ENCODE measurements around the gene RFX4.

Gene RFX4

DNA sequence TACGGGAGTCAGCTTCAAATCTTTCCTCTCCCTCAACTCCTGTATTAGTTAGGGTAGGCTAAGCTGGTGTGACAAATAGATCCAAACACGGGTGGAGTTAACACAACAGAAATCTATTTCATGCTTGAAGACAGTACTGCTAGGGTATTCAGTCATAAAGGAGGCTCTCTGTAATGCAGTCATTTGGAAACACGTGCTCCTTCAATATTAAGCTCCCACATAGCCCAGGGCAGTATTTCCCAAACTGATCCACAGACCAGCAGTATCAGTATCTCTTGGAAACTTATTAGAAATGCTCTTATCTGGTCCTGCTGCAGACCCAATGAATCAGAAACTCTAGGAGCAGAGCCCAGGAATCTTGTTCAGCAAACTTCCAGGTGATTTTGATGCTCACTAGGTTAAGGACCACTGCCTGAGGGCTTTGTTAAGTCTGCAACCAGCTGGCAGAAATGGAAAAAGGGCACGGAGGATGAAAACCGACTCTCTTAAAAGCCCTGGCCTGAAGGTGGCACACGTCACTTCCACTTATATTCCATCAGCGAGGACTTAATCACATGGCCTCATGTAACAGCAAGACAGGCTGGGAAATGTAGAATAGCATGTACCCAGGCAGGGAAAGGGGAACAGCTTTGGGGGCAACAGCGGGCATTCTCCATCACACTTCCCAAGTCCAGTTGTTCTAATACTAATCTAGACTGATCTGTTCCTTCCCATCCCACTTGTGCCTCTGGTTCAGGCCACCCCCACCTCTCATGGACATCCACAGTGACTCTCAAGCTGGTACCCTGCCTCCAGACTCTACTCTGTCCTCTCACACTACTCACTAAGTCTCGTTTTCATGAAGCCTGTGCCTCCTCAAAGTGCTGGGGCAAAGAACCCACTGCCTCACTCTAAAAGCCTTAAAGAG is 153.5 kb downstream of the RFX4 start:
- DNase-seq: no peak

DNA sequence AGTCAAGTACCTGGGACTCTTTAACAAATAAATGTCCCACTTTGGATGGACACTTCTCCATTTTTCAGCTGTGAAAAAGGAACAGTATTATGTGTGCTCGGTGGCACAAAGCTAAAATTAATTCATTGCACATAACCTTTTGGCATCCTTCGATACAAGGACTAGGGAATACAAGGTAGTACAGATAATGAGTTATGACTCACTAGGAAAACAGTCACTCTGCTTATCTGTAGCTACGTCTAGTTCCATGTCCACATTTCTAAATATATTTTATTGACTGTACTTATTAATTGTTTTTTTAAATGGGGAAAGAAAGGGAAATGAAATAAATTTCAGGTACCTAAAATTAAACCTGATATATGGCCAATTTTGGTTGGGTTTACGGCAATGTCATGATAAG is 156.5 kb downstream of the RFX4 start:
- no peak for DNase-seq

DNA sequence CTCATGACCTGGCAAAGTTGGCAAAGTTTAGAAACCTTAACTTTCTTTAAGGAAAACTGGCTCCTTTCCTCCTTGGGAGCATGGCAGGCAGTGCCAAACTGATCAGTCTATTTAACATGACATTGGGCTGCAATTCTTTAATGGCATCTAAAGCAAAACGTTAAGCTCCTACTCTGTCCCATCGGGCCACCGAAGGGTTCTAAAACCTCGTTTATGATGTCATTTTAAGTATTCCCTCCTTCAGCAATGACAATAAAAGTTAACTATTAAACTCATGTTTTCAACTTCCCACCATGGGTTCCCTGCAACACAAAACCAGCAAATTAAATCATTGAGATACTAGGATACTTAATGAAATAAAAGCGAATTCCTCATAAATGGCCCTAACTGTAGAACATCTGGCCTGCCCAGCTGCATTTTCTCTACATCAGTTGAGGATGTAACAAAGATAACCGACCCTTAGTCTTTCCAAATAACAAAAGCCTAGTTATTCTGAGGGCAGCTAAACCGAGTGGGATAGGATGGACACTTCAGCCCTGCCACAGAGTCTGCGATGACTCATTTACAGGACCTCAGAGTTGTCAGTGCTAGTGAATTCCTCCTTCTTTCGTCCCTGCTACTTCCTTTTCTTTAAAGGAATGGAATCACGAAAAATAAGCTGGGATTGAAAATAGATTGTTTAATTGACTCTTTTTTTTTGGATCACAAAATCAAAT is 157.2 kb downstream of the RFX4 start:
- DNase-seq: no peak

DNA sequence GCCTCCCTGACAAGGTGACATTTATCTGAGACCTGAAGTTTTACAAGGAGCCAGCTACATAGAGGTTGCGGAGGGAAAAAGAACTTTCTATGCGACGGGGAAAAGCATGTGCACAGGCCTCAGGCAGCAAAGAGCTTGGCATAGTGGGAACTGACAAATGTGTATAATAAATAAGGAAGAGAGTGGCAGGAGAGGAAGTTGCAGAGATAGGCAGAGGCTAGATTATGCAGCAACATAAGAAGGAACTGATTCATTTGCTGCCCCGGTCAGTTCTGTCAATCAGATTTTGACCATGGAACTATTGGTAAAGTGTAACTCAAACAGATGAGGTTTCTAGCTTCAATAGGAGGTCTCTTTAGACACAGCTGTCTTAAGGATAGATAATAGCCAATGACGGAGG is 158.0 kb downstream of the RFX4 start:
- DNase-seq: no peak

DNA sequence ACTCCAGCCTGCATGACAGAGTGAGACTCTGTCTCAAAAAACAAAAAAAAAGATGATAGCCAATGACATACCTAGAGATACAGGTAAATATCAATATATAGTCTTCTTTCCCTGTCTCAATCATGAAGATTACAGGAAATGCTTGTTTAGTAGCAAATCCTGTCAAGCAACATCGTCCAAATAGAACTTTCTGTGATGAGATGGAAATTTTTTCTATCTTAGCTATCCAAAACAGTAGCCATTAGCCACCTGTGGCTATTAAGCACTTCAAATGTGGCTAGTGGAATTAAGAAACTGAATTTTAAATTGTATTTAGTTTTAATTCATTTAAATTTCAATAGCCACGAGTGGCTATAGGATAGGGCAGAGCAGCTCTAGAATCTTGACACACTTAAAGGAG is 158.4 kb downstream of the RFX4 start:
- no peak for DNase-seq

DNA sequence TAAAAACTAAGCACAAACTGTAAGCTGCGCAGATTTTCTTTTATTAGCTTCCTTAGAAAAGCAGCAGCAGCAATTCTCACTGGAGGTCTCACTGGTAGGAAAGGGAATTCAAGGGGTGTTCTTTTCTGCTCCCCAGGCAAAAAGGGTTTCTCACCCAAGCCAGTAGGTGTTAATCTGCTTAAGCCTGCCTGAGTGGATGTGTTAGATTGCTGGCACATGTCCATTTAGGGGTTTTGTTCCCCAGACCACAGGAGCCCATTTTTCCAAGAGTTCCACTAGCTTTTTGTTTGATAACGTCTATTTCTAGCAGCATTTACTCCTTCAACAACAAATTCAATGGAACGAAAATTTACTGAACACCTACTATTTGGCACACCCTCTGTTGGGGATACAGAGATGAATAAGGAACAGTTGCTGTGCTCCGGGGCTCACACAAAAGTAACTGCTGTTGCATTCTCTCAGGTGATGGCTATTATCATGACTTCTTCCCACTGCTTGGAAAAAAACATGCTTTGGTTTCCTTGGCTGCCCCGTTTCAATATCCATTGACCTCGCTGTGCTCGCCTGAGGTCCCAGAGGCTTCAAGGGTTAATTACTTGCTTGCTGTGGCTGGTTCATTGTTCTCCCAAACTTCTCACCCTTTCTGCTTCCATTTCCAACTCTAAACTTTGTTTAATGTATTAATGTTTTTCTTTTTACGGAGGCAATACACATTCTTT is 160.6 kb downstream of the RFX4 start:
- DNase-seq: no peak

DNA sequence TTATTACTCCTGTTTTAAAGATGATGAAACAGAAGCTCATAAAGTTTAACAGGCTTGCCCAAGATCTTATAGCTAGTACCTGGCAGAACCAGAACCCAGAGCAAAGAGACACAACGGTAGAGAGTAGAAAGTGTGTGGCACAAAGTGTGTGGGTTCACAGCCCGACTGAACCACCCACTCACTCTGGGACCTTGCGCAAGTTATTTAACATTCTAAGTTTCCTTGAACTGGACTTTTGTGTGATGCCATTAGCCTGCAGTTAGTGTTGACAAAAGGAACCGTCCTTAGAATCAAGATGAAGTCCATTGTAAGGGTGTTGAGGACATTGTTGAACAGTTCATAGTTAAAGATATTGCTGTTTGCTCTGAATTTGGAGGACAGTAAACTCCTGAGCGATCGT is 161.8 kb downstream of the RFX4 start:
- DNase-seq: no peak

DNA sequence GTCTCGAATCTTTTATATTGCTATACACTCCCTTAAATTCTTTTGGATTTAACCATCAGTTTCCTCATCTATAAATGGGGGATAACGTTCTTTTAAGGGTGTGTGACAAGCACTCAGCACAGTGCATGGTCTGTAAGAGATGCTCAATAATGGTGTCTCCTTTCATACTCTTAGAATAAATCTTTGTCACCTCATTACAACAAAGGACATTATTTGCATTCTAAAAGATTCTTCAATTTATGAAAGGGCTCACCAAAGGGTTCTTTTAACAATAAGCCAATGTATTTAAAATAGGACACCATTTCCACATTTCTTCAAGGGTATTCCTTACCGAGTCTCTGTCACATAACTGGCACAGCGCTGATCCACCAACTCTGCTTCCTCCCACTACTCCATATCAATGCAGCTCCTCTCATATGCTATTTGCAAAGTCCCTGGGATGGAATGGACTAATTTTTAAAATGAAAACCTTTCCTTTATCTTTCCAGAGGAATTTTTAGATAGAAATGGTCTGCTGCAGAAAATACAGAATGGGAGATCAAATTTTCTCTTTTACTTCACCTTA is 162.5 kb downstream of the RFX4 start:
- no peak for DNase-seq

DNA sequence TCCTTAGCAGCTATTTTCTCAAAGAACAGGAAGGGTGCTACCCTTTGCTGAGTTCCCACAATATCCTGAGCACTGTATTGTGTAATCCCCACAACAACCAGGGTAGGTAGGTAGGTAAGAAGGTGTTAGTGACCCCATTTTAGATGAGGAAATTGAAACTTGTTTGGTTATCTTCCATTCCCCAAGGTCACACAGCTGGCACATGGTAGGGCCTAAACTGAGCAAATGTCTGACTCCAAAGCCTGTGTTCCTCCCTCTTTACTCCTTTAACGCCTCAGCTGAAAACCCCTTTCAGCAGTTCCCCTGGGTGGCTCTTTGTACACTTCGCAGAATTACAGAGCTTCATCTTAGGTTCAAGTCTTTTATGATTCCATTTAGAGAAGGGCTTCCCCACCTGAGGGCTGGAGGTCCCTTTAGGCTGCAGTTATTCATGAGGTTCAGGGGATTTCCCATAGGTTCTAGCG is 165.2 kb downstream of the RFX4 start:
- no peak for DNase-seq

DNA sequence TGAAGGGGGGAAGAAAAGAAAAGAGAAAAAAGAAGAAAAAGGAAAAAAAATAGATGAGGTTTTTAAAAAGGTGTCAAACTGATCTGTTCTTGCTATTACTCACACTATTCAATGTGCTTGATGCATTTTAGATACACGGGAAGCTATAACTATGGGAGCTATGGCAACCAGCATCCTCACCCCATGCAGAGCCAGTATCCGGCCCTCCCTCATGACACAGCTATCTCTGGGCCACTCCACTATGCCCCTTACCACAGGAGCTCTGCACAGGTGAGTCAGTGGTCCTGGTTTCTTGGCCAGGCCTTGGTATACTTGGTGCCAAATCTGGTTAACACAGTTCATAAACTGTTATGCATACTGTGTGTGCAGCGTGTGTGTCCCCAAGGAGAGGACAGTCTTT is 167.7 kb downstream of the RFX4 start:
- DNase-seq: no peak

DNA sequence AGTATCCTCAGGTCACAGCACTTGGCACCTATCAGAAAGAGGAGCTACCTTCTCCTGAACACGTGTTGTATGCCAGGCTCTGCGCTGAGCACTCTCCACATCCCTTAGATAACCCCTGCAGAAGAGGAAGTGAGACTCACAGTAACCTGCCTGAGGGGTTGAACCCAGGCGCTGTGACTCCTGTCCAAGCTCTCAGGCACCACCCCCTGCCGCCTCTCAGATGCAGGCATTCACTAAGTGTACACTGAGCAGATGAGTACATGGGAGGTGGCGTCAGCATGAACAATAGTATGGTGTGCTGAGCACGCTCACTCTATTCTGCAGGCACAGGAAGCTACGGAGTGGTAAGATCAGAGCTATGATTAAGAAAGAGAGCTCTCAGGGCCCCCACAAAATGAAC is 170.7 kb downstream of the RFX4 start:
- DNase-seq: no peak

DNA sequence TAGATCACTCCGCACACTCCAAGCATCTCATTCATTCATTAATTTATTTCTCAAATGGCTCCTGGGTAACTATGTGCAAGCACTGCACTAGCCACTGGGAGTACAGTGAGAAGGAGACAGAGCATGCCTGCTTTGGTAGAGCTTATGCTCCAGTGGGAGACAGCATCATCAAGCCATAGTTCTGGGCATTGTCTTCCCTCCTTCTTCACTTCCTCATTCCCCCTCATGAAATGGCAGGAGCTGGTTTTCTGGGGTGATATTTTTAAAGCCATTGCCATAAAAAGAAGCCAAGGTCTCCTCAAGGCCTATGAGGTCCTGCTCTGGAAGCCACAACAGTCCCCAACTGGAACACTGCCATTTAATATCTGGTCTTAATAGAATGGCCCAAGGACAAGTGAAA is 171.5 kb downstream of the RFX4 start:
- DNase-seq: no peak

DNA sequence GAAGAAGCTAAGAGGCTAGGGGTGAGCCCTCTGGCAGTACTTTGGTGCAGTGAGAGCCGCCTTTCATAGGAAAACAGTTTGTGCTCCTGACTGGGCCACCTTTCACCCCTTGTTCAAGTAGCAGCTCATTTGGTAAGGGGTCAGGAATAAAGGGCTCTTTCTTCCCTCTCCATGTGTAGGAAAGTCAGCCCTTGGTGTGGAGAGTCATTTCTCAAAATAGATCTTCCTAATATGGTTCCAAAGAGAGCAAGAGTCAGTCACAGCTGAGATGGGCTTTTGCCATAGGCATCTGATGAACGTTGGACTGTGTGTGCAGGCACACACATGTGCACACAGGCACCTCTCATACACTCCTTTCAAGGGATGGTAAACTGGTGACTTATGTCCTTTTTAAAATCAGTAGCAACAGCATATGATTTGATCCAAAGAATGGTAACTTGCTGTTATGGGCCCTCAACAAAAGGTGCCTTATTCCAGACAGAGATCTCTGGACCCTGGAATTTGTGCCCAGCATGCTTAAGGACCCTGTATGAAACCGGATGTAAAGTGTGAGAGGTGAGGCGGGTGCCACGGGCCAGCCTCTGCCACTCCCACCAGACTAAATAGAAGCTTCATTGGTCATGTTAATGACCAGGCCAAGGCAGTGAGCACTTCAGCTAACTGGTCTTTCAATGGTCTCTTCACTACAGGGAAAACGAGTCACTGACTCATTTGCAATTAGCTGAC is 175.0 kb downstream of the RFX4 start:
- DNase-seq: no peak

DNA sequence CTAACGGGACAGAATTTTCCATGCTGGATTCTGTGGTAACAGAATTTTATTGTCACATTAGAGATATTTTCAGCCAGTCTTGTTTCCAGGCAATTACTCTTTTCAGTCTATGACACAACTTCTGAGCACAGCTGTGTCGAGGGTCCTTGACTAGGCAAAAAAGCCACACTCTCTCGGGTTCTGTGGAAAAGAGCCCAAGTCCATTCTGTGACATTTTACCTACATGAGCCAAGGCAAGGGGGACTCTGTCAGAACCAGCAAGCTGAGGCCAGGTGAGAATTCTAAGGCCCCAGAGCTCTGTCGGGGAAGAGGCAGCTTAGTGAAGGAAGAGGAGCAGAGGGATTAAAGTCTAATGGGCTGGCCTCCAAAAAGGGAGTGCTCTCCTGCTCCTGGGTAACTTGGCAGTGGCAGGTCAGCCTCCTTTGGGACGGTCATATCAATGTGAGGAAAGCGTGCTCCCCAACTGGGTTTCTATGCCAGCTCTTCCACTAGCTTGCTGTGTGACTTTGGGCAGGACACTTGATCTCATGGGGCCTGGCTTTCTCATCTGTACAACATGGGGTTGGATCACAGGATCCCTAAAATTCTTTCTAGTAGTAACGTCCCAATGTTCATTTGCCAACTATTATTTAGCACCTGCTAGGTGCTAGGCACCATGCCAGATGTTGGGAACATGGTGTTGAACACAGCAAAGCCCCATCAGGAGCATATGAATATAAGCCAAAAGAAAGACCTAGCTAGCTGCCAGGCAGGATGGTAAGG is 175.7 kb downstream of the RFX4 start:
- no peak for DNase-seq

DNA sequence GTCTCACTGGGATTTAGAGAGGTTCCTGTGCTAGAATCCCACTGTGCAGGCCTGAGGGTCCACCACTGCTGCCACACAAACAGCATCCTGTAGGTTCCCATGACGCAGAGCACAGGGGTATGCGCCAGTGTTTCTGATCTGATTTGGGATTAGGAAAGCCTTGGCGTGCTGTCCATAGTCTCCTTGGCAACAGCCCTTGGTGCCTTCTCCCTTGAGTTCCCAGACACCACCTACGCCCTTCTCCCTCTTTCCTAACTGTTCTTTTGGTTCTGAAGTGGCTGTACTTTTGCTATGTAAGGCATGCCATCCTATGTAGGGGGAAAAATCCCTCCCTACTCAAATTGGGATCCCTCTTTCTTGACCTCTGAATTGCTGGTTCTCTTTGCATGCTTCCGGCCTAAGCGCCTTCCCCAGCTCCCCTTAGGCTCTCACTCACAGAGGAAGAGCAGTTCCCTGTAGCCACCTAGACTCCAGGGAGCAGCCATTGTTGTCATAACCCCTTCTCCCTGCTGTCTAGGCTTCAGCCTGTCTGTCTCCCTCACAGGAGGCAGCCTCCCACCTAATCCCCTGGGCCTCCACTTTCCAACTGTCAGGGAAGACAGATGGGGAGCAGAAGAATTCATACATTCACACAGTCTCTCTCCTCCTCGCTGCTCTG is 176.9 kb downstream of the RFX4 start:
- no peak for DNase-seq

DNA sequence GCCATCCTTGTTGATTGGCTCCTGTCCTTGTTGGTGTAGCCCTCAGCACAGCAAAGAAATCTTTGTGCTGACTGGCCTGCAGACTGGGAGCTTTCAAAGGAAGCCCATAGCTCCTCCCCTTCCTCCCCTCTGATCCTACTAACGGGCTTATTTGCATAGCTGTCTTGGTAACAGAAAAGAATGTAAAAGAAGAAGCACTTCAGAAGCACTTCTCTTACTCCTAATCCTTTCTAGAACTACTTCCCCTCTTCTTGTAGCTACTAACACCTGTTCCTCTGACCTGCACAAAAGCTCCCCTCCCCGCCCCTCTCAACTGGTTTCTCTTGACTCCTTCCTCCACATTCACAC is 177.4 kb downstream of the RFX4 start:
- DNase-seq: no peak

DNA sequence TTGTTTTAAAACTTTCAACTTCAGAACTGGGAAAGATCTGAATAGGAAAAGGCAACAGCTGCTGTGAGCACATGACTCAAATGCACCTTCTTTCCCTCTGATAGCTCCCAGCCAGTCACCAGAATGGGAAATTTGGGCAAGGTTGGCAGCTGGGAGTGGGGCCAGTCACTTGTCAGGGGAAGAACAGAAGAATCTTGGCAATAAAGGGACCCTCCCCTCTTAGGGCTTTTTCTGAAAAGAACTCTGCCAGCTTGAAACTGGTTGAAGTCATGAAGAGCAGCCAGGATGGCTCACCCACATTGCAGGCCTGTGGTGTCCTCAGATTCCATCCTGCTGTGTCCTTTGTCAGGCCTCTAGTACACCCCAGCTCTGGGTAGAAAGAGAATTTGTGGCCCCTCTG is 181.4 kb downstream of the RFX4 start:
- DNase-seq: no peak

DNA sequence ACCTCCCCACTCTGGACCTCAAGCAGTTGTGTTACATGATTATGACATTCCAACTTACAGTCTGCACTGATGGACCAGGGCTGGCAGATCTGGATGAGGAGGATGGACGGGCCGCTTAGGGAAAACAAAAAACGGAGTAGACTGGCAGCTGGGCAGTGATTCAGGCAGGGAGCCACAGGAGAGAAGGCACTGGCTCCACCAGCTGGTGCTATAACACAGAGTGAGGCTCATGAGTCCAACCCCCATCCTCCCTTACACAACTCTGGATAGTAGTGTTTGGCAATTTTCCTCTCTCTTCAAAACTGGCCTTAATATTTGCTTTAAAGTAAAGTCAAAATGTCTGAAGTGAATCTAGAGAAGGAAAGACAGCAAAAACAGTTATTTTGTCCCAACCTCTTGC is 181.9 kb downstream of the RFX4 start:
- DNase-seq: no peak

DNA sequence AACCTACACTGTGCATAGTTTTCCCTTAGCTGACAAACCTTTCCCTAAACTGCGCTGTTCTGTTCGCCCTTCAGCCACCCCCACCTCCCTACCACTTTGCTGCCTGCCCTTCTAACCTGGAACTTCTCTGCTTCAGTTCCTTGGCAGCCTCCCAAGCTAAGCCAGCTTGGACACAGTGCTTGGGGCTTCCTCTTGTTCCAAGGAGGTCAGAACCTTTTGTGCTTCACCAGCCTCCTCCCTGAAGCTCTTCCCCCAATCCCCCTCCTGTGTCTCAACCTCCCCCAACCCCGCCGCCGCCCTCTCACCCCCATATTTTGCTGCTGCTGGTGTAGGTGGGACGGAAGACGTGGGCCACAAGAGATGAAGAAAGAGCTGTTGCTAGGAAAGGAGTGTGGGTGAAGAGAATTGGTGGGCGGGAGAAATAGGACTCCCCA is 183.6 kb downstream of the RFX4 start:
- DNase-seq: no peak

DNA sequence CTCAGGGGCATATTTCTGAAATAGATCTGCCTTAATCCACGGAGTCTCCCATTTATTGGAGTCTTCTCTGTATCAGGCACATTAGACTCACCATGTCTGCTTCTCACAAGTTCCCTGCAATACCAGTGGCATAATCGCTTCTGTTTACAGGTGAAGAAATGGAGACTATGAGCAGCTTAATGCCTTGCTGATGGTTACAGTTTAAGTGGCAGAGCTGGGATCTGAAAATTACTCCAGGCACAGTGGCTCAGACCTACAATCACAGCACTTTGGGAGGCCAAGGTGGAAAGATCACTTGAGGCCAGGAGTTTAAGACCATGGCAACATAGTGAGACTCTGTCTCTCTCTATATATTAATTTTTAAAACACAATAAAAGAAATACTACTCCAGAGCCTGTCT is 184.4 kb downstream of the RFX4 start:
- no peak for DNase-seq
